IMR-90 (cell line): Measurements from ENCODE around the gene RYR2. TPM values are rescaled to one million over a fixed set of nuclear protein-coding genes. Genes with fewer than 3 reads are reported as not detected.

Source experiments
- ATAC-seq: fragments of 200-7000 bp; cut with Tn5 transposase; 2 replicates; pipeline ENCODE4 v1.9.1; 2020; ENCODE audit warnings: low read depth, mild to moderate bottlenecking, moderate library complexity
- BruUV-seq: library from RNA; stranded (reverse); fragments of 400-500 nt; replicated peaks from 2 replicates; lab custom pipeline; 2021; lab: Mats Ljungman, UMichigan
- CTCF ChIA-PET: fragments of 300-600 bp; formaldehyde crosslinking; extraction: SDS; loops from one replicate; lab custom pipeline; 2021; ENCODE audit warnings: antibody characterized with exemption; lab: Yijun Ruan, JAX
- POLR2A ChIA-PET: fragments of 300-600 bp; sonication (Branson Sonifier 250); formaldehyde crosslinking; loops from one replicate; lab custom pipeline; 2022; ENCODE audit warnings: antibody characterized with exemption; ENCODE audit not compliant: unreplicated experiment; lab: Charles Lee
- DNase-seq: peaks from one replicate; pipeline ENCODE4 v3.0.0; 2013
- H2AFZ ChIP-seq: replicated peaks from 2 replicates; pipeline ENCODE3; 2013; ENCODE audit warnings: low read length, mild to moderate bottlenecking; ENCODE audit not compliant: poor library complexity
- H2AK5ac ChIP-seq: 2 replicates; pipeline ENCODE4 v1.6.1; 2013; ENCODE audit warnings: low read depth, low read length, inconsistent platforms
- H2AK9ac ChIP-seq: replicated peaks from 2 replicates; pipeline ENCODE3; 2013; ENCODE audit warnings: mild to moderate bottlenecking, low read depth, low read length, moderate library complexity; ENCODE audit not compliant: poor library complexity
- H2BK120ac ChIP-seq: 2 replicates; pipeline ENCODE4 v1.6.1; 2013; ENCODE audit warnings: low read depth, low read length, inconsistent platforms
- H2BK15ac ChIP-seq: 3 replicates; pipeline ENCODE4 v1.6.1; 2013; ENCODE audit warnings: low read depth, low read length, inconsistent platforms
- H2BK20ac ChIP-seq: 2 replicates; pipeline ENCODE4 v1.6.1; 2013; ENCODE audit warnings: low read depth, mild to moderate bottlenecking, inconsistent platforms, low read length, moderate library complexity
- H2BK5ac ChIP-seq: 2 replicates; pipeline ENCODE4 v1.6.1; 2013; ENCODE audit warnings: mild to moderate bottlenecking, low read depth, low read length, inconsistent platforms; ENCODE audit not compliant: poor library complexity, severe bottlenecking
- H3K14ac ChIP-seq: replicated peaks from 2 replicates; pipeline ENCODE4 v1.6.1; 2013; ENCODE audit warnings: low read depth, low read length, inconsistent platforms
- H3K18ac ChIP-seq: 2 replicates; pipeline ENCODE4 v1.6.1; 2013; ENCODE audit warnings: low read depth, low read length, control low read depth
- H3K23ac ChIP-seq: 2 replicates; pipeline ENCODE4 v1.6.1; 2013; ENCODE audit warnings: low read depth, low read length, inconsistent platforms
- H3K27ac ChIP-seq: 2 replicates; pipeline ENCODE4 v1.5.1; 2013; ENCODE audit warnings: mild to moderate bottlenecking, control low read depth, low read length; ENCODE audit not compliant: insufficient read depth
- H3K27me3 ChIP-seq: 2 replicates; pipeline ENCODE4 v1.6.1; 2013; ENCODE audit warnings: low read length; ENCODE audit not compliant: control insufficient read depth, insufficient read depth
- H3K36me3 ChIP-seq: 2 replicates; pipeline ENCODE4 v1.6.1; 2013; ENCODE audit warnings: low read length, mixed read lengths; ENCODE audit not compliant: control insufficient read depth, insufficient read depth
- H3K4ac ChIP-seq: 2 replicates; pipeline ENCODE4 v1.6.1; 2013; ENCODE audit warnings: low read depth, low read length, inconsistent platforms
- H3K4me1 ChIP-seq: 2 replicates; pipeline ENCODE4 v1.6.1; 2013; ENCODE audit warnings: low read length, mixed read lengths; ENCODE audit not compliant: control insufficient read depth, insufficient read depth
- H3K4me2 ChIP-seq: 2 replicates; pipeline ENCODE4 v1.6.1; 2013; ENCODE audit warnings: low read depth, mild to moderate bottlenecking, control low read depth, low read length, moderate library complexity
- H3K4me3 ChIP-seq: 2 replicates; pipeline ENCODE4 v1.5.1; 2013; ENCODE audit warnings: low read depth, mild to moderate bottlenecking, control low read depth, low read length, moderate library complexity; ENCODE audit not compliant: insufficient read depth
- H3K56ac ChIP-seq: 2 replicates; pipeline ENCODE4 v1.6.1; 2013; ENCODE audit warnings: low read length, inconsistent platforms; ENCODE audit not compliant: insufficient read depth; ENCODE audit errors: extremely low read depth
- H3K79me1 ChIP-seq, 2 experiments: 2 replicates each; pipeline ENCODE4 v1.6.1; 2013; ENCODE audit warnings: low read length in 2 of 2, inconsistent platforms in 1 of 2, low read depth in 1 of 2
- H3K9ac ChIP-seq: 2 replicates; pipeline ENCODE4 v1.6.1; 2013; ENCODE audit warnings: low read depth, low read length, control low read depth
- H3K9me1 ChIP-seq: 2 replicates; pipeline ENCODE4 v1.6.1; 2013; ENCODE audit warnings: low read length, inconsistent platforms; ENCODE audit not compliant: insufficient read depth
- H3K9me3 ChIP-seq: 2 replicates; pipeline ENCODE4 v1.6.1; 2013; ENCODE audit warnings: low read length; ENCODE audit not compliant: control insufficient read depth, insufficient read depth
- H4K20me1 ChIP-seq: 2 replicates; pipeline ENCODE4 v1.6.1; 2013; ENCODE audit warnings: low read length, inconsistent platforms; ENCODE audit not compliant: insufficient read depth
- H4K5ac ChIP-seq: 2 replicates; pipeline ENCODE4 v1.6.1; 2013; ENCODE audit warnings: mild to moderate bottlenecking, low read depth, low read length, control low read depth
- H4K8ac ChIP-seq, 2 experiments: 2 replicates each; pipeline ENCODE4 v1.6.1; 2013; ENCODE audit warnings: low read depth in 2 of 2, low read length in 2 of 2, control low read depth in 1 of 2, inconsistent platforms in 1 of 2
- H4K91ac ChIP-seq: 2 replicates; pipeline ENCODE4 v1.6.1; 2013; ENCODE audit warnings: low read depth, low read length, inconsistent platforms; ENCODE audit not compliant: insufficient read depth
- BHLHE40 ChIP-seq: fragments of 150-350 bp; IDR thresholded peaks from 2 replicates; pipeline ENCODE4 v1.6.1; 2016; ENCODE audit warnings: mild to moderate bottlenecking, low read depth, low read length
- CEBPB ChIP-seq: IDR thresholded peaks from 2 replicates; pipeline ENCODE4 v1.6.1; 2012; ENCODE audit warnings: low read depth, low read length, improper control_type of control experiment
- CHD1 ChIP-seq: IDR thresholded peaks from 2 replicates; pipeline ENCODE4 v1.6.1; 2012; ENCODE audit warnings: low read depth, low read length, improper control_type of control experiment
- FOS ChIP-seq: fragments of 150-350 bp; IDR thresholded peaks from 2 replicates; pipeline ENCODE4 v1.6.1; 2016; ENCODE audit warnings: low read depth, low read length
- MAFK ChIP-seq: IDR thresholded peaks from 2 replicates; pipeline ENCODE4 v1.6.1; 2012; ENCODE audit warnings: low read depth, low read length, improper control_type of control experiment
- MAZ ChIP-seq: IDR thresholded peaks from 2 replicates; pipeline ENCODE4 v1.6.1; 2012; ENCODE audit warnings: low read depth, mild to moderate bottlenecking, low read length, improper control_type of control experiment, moderate library complexity, borderline replicate concordance
- MXI1 ChIP-seq: IDR thresholded peaks from 2 replicates; pipeline ENCODE4 v1.6.1; 2012; ENCODE audit warnings: low read depth, mild to moderate bottlenecking, low read length, moderate library complexity, borderline replicate concordance
- NFE2L2 ChIP-seq: fragments of 150-350 bp; IDR thresholded peaks from 2 replicates; pipeline ENCODE4 v1.6.1; 2016; ENCODE audit warnings: low read depth, mild to moderate bottlenecking, low read length
- POLR2A ChIP-seq: IDR thresholded peaks from 2 replicates; pipeline ENCODE4 v1.6.1; 2012; ENCODE audit warnings: mild to moderate bottlenecking, low read depth, low read length
- RAD21 ChIP-seq: IDR thresholded peaks from 2 replicates; pipeline ENCODE4 v1.6.1; 2012; ENCODE audit warnings: low read length, improper control_type of control experiment
- RCOR1 ChIP-seq: IDR thresholded peaks from 2 replicates; pipeline ENCODE4 v1.6.1; 2012; ENCODE audit warnings: mild to moderate bottlenecking, low read length, improper control_type of control experiment; ENCODE audit not compliant: insufficient replicate concordance
- RFX5 ChIP-seq: IDR thresholded peaks from 2 replicates; pipeline ENCODE4 v1.8.0; 2012; ENCODE audit warnings: low read depth, mild to moderate bottlenecking, low read length, moderate library complexity
- SMC3 ChIP-seq: fragments of 150-350 bp; IDR thresholded peaks from 2 replicates; pipeline ENCODE4 v1.6.1; 2016; ENCODE audit warnings: low read depth, mild to moderate bottlenecking, antibody characterized with exemption, low read length, moderate library complexity
- WGBS, 2 experiments: methylation state at CpG; one replicate each; pipeline versions ENCODE4 v1.1.5 to v1.1.7; 2013; ENCODE audit warnings: missing lambda C conversion rate in 2 of 2; ENCODE audit not compliant: insufficient read length in 1 of 2; ENCODE audit errors: extremely low coverage in 2 of 2; 5-methylcytosine and 5-hydroxymethylcytosine counted together
- dilution Hi-C: fragments of 300-500 bp; cut with HindIII; formaldehyde crosslinking; loops from one replicate; pipeline ENCODE4 v1.14.3; 2018; ENCODE audit warnings: low sequenced_read_pairs; ENCODE audit not compliant: unreplicated experiment
- in situ Hi-C: fragments of 300-500 bp; cut with MboI; formaldehyde crosslinking; loops from 3 replicates; pipeline ENCODE4 v1.14.3; 2019; ENCODE audit warnings: low sequenced_read_pairs, inconsistent platforms, mixed read lengths
- intact Hi-C: fragments of 100-400 bp; cut with micrococcal nuclease; formaldehyde crosslinking; loops from 2 replicates; pipeline ENCODE4 v1.10.0; 2022
- polyA plus RNA-seq, 3 experiments: library from polyadenylated mRNA; depleted of rRNA; stranded (reverse); fragments of >200 nt; gene quantifications; 2 replicates each; pipeline ENCODE4 v1.2.3, GENCODE V29; 2012; ENCODE audit warnings: low replicate concordance in 1 of 3
- total RNA-seq: library from RNA; depleted of rRNA; stranded (reverse); fragments of >200 nt; gene quantifications from 2 replicates; pipeline ENCODE4 v1.2.3, GENCODE V29; 2012
- TF ChIP-seq, protein P1 (sequence below): fragments of 150-350 bp; IDR thresholded peaks from 2 replicates; pipeline ENCODE4 v1.6.1; 2016; ENCODE audit warnings: low read depth, mild to moderate bottlenecking, low read length, moderate library complexity, borderline replicate concordance
- TF ChIP-seq, protein P2 (sequence below): conservative IDR thresholded peaks from 2 replicates; pipeline ENCODE4 v1.5.1; 2012; ENCODE audit warnings: mild to moderate bottlenecking, low read depth, low read length, improper control_type of control experiment
- TF ChIP-seq, protein P3 (sequence below): fragments of 150-350 bp; IDR thresholded peaks from 2 replicates; pipeline ENCODE4 v1.6.1; 2017; ENCODE audit warnings: mild to moderate bottlenecking, antibody characterized with exemption, low read length, low read depth

Gene RYR2
- total and polyA plus RNA-seq, 2 of the 4 experiments (the other 2 are of a cell fraction) = not detected

DNA sequence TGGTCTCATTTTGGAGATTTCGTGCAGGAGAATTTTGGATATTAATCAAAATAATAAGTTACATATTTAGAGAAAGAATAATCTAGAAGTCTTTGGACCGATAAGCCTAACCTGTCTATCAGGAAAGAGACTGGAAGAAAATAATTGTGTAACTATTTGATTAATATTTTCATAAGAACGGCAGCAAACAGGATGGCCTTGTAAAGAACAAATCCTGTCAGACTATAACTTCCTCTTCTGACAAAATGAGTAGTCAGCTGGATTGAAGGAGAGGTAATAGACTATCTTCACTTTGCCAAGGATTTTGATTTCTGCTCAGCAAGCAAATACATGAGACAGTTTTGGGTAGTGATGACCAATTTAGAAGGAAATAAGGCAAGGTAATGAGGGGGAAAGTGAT lies 12.7 kb upstream of the RYR2 start:
- dilution Hi-C loops (no loop called here), intact Hi-C loops (no loop called here), in situ Hi-C loops (no loop called here)
- Histone ChIP-seq H3K27me3 (no peaks in the 10 kb centered on the region), H2BK5ac (no peak overlapping the region), H4K8ac (no peak overlapping the region), H2AK9ac (no peak overlapping the region), H3K4me1 (no peaks in the 10 kb centered on the region), H4K20me1 (no peaks in the 10 kb centered on the region), H2AK5ac (no peak overlapping the region), H3K4me3 (no peak overlapping the region), H2BK120ac (no peak overlapping the region), H4K5ac (no peak overlapping the region), H3K4ac (no peak overlapping the region), H3K18ac (no peak overlapping the region), H3K79me1 (no peaks in the 10 kb centered on the region), H2BK20ac (no peak overlapping the region), H3K9ac (no peak overlapping the region), H4K91ac (no peak overlapping the region), H3K9me1 (no peaks in the 10 kb centered on the region), H3K14ac (no peak overlapping the region), H3K56ac (no peak overlapping the region), H3K23ac (no peak overlapping the region), H3K27ac (no peak overlapping the region), H3K4me2 (no peak overlapping the region), H3K9me3 (peaks cover 9% of the 10 kb centered on the region), H2BK15ac (no peak overlapping the region), H3K36me3 (no peaks in the 10 kb centered on the region), H2AFZ (no peak overlapping the region)
- no peak for ATAC-seq
- TF ChIP-seq SMC3 (no peak), CHD1 (no peak), NFE2L2 (no peak), RAD21 (no peak), BHLHE40 (no peak), CEBPB (no peak), RFX5 (no peak), MAZ (no peak), MAFK (no peak), RCOR1 (no peak), MXI1 (no peak), POLR2A (no peak), FOS (no peak)
- TF ChIP-seq, protein P1, sequence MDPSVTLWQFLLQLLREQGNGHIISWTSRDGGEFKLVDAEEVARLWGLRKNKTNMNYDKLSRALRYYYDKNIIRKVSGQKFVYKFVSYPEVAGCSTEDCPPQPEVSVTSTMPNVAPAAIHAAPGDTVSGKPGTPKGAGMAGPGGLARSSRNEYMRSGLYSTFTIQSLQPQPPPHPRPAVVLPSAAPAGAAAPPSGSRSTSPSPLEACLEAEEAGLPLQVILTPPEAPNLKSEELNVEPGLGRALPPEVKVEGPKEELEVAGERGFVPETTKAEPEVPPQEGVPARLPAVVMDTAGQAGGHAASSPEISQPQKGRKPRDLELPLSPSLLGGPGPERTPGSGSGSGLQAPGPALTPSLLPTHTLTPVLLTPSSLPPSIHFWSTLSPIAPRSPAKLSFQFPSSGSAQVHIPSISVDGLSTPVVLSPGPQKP = no peak
- TF ChIP-seq, protein P2, sequence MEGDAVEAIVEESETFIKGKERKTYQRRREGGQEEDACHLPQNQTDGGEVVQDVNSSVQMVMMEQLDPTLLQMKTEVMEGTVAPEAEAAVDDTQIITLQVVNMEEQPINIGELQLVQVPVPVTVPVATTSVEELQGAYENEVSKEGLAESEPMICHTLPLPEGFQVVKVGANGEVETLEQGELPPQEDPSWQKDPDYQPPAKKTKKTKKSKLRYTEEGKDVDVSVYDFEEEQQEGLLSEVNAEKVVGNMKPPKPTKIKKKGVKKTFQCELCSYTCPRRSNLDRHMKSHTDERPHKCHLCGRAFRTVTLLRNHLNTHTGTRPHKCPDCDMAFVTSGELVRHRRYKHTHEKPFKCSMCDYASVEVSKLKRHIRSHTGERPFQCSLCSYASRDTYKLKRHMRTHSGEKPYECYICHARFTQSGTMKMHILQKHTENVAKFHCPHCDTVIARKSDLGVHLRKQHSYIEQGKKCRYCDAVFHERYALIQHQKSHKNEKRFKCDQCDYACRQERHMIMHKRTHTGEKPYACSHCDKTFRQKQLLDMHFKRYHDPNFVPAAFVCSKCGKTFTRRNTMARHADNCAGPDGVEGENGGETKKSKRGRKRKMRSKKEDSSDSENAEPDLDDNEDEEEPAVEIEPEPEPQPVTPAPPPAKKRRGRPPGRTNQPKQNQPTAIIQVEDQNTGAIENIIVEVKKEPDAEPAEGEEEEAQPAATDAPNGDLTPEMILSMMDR = no peak
- TF ChIP-seq, protein P3, sequence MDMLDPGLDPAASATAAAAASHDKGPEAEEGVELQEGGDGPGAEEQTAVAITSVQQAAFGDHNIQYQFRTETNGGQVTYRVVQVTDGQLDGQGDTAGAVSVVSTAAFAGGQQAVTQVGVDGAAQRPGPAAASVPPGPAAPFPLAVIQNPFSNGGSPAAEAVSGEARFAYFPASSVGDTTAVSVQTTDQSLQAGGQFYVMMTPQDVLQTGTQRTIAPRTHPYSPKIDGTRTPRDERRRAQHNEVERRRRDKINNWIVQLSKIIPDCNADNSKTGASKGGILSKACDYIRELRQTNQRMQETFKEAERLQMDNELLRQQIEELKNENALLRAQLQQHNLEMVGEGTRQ = no peak
- WGBS, 2 experiments = no CpG with 5 or more reads among the region's 3 CpGs
- ChIA-PET CTCF (no interaction called here), POLR2A (no interaction called here)
- DNase-seq = no peak
- BruUV-seq = no TSS peak
